HepG2 (cell line): ENCODE results near the gene TOMM20. TPM values are rescaled to one million over a fixed set of nuclear protein-coding genes. Genes with fewer than 3 reads are reported as not detected.
A peak's percentile ranks its signal among the peaks of the same experiment; 100 is the strongest.

Experiments used
- ATF7 ChIP-seq, 2 experiments: fragments of 450-650 bp in 1 of 2; sonication (generic) in 1 of 2; formaldehyde crosslinking in 1 of 2; IDR thresholded peaks; 2 replicates each; pipeline versions ENCODE4 v1.4.0 to v1.6.1; 2016 to 2020; ENCODE audit warnings: antibody characterized with exemption in 1 of 2, mild to moderate bottlenecking in 1 of 2, missing genetic modification reagents in 1 of 2
- CENPT ChIP-seq: sonication (generic); formaldehyde crosslinking; IDR thresholded peaks from 2 replicates; pipeline ENCODE4 v1.8.0; 2022; ENCODE audit warnings: low read depth, mild to moderate bottlenecking, moderate library complexity, missing genetic modification reagents
- ETV5 ChIP-seq: IDR thresholded peaks from 2 replicates; pipeline ENCODE4 v1.6.1; 2018; ENCODE audit warnings: missing biosample characterization, missing genetic modification reagents, inconsistent platforms, borderline replicate concordance
- HCFC1 ChIP-seq: fragments of 150-350 bp; IDR thresholded peaks from 2 replicates; pipeline ENCODE4 v1.6.1; 2014; ENCODE audit warnings: low read depth, low read length
- HDAC2 ChIP-seq: sonication (generic); formaldehyde crosslinking; IDR thresholded peaks from 2 replicates; pipeline ENCODE4 v1.4.0; 2020; ENCODE audit warnings: missing genetic modification reagents
- KDM1A ChIP-seq: IDR thresholded peaks from 2 replicates; pipeline ENCODE4 v1.6.1; 2016; ENCODE audit warnings: missing compliant biosample characterization
- MAFK ChIP-seq, 2 experiments: IDR thresholded peaks in 1 of 2; conservative IDR thresholded peaks in 1 of 2; 2 replicates each; pipeline ENCODE4 v1.6.1; 2011; ENCODE audit warnings: improper control_type of control experiment in 2 of 2, low read length in 2 of 2
- NCOA1 ChIP-seq: sonication (generic); formaldehyde crosslinking; IDR thresholded peaks from 2 replicates; pipeline ENCODE4 v1.9.0; 2021; ENCODE audit warnings: missing genetic modification reagents
- NFE2L1 ChIP-seq: sonication (generic); formaldehyde crosslinking; IDR thresholded peaks from 2 replicates; pipeline ENCODE4 v1.4.0; 2020; ENCODE audit warnings: missing genetic modification reagents, mild to moderate bottlenecking, borderline replicate concordance
- NR1H2 ChIP-seq: sonication (generic); formaldehyde crosslinking; IDR thresholded peaks from 2 replicates; pipeline ENCODE4 v1.8.1; 2022; ENCODE audit warnings: low read depth, missing genetic modification reagents, borderline replicate concordance
- PHF20 ChIP-seq: sonication (generic); formaldehyde crosslinking; IDR thresholded peaks from 2 replicates; pipeline ENCODE4 v1.5.0; 2020; ENCODE audit warnings: mild to moderate bottlenecking, missing genetic modification reagents
- PHF21A ChIP-seq: sonication (generic); formaldehyde crosslinking; IDR thresholded peaks from 2 replicates; pipeline ENCODE4 v1.5.0; 2020; ENCODE audit warnings: mild to moderate bottlenecking, missing genetic modification reagents
- RFXAP ChIP-seq: sonication (generic); formaldehyde crosslinking; IDR thresholded peaks from 2 replicates; pipeline ENCODE4 v1.4.0; 2020; ENCODE audit warnings: missing genetic modification reagents, borderline replicate concordance
- YEATS4 ChIP-seq: sonication (generic); formaldehyde crosslinking; IDR thresholded peaks from 2 replicates; pipeline ENCODE4 v1.4.0; 2020; ENCODE audit warnings: missing genetic modification reagents, borderline replicate concordance
- ZMAT3 ChIP-seq: sonication (generic); formaldehyde crosslinking; conservative IDR thresholded peaks from 2 replicates; pipeline ENCODE4 v1.7.0; 2021; ENCODE audit warnings: missing genetic modification reagents
- ZNF24 ChIP-seq: fragments of 450-650 bp; IDR thresholded peaks from 2 replicates; pipeline ENCODE4 v1.6.1; 2017; ENCODE audit warnings: antibody characterized with exemption, mild to moderate bottlenecking
- ZNF333 ChIP-seq: sonication (generic); formaldehyde crosslinking; IDR thresholded peaks from 2 replicates; pipeline ENCODE4 v1.4.0; 2020; ENCODE audit warnings: mild to moderate bottlenecking, missing genetic modification reagents, borderline replicate concordance
- ZNF34 ChIP-seq: sonication (generic); formaldehyde crosslinking; IDR thresholded peaks from 2 replicates; pipeline ENCODE4 v1.4.0; 2020; ENCODE audit warnings: mild to moderate bottlenecking, missing genetic modification reagents, borderline replicate concordance
- ZNF556 ChIP-seq: sonication (generic); formaldehyde crosslinking; IDR thresholded peaks from 2 replicates; pipeline ENCODE4 v1.4.0; 2020; ENCODE audit warnings: mild to moderate bottlenecking, missing genetic modification reagents, borderline replicate concordance
- ZNF564 ChIP-seq: sonication (generic); formaldehyde crosslinking; IDR thresholded peaks from 2 replicates; pipeline ENCODE4 v1.8.1; 2023; ENCODE audit warnings: mild to moderate bottlenecking, missing genetic modification reagents
- ZNF570 ChIP-seq: sonication (generic); formaldehyde crosslinking; IDR thresholded peaks from 2 replicates; pipeline ENCODE4 v1.4.0; 2020; ENCODE audit warnings: mild to moderate bottlenecking, missing genetic modification reagents, borderline replicate concordance
- ZNF704 ChIP-seq: sonication (generic); formaldehyde crosslinking; IDR thresholded peaks from 2 replicates; pipeline ENCODE4 v1.8.1; 2023; ENCODE audit warnings: mild to moderate bottlenecking, inconsistent platforms, moderate library complexity, missing genetic modification reagents, borderline replicate concordance
- polyA plus RNA-seq, 8 experiments: library from polyadenylated mRNA; depleted of rRNA in 3 of 8; stranded (reverse) in 7 of 8; unstranded in 1 of 8; fragments of >200 nt; fragmentation: Illumina TruSeq in 4 of 8; extraction: Trizol in 4 of 8; gene quantifications; 2 replicates each; pipeline versions ENCODE4 v1.2.1 to v1.2.3, GENCODE V29; 2011 to 2016; ENCODE audit warnings: low read depth in 4 of 8, missing spikeins in 1 of 8, mixed read lengths in 1 of 8; ENCODE audit not compliant: insufficient read depth in 1 of 8
- total RNA-seq, 5 experiments: library from RNA; depleted of rRNA; stranded (reverse); fragments of >200 nt; fragmentation: Illumina TruSeq; extraction: Trizol; gene quantifications; 2 replicates each; pipeline ENCODE4 v1.2.3, GENCODE V29; 2016; ENCODE audit warnings: low read depth in 1 of 5
- TF ChIP-seq, protein P1 (sequence below): sonication (generic); formaldehyde crosslinking; IDR thresholded peaks from 2 replicates; pipeline ENCODE4 v1.4.0; 2020; ENCODE audit warnings: missing genetic modification reagents, borderline replicate concordance
- TF ChIP-seq, protein P2 (sequence below), 2 experiments: sonication (generic) in 1 of 2; formaldehyde crosslinking in 1 of 2; IDR thresholded peaks; 2 replicates each; pipeline versions ENCODE4 v1.4.0 to v1.6.1; 2018 to 2020; ENCODE audit warnings: missing genetic modification reagents in 2 of 2, borderline replicate concordance in 1 of 2, low read depth in 1 of 2, mild to moderate bottlenecking in 1 of 2, missing biosample characterization in 1 of 2

TOMM20 gene
- total and polyA plus RNA-seq, 2 of the 13 experiments (the other 11 are each of a cell fraction or from before 2014, with no cell fraction given), result 153 to 376 TPM

DNA sequence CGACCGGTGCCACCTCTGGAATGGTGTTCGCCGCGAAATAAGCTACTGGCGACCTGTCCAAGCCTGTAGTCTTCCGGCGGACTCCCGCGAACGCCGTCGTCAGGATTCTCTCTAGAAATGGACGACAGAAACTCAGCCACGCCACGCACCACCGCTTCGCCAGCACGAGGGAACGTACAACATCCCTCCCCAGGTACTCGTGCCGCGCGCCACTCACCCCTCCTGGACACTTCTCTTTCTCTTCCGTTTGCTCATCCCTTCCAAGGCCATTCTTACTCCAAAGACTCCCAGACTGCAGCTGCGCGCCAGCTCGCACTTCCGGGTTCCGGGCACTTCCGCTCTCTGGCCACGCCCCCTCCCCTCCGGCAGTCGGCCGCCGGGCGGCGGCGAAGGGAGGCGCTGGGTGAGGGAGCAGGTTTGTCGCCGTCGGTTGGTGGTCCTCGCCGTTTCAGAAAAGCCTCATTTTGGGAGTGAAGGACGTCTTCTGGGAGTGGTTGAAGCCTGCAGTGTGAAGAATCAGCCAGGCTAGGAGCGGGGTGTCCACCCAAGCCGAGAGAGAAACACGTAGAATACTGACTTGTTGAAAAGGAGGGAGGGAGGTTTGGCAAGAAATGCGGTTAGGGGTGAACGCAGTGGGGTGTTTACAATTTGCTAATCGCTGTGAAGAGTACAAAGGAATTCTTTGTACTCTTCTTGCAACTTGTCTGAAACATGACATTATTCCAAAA is 32.5 kb upstream of the TOMM20 start, which contains the start of gene RBM34 (continued):
- TF ChIP-seq NFE2L1 (CRISPR knock-in tag) (no peak), ZNF24 (no peak), ZNF333 (no peak), PHF20 (peak; percentile 90), KDM1A (no peak), ATF7 (IDR thresholded peaks at IDR 0.05) (no peak), ATF7 (CRISPR knock-in tag; IDR thresholded peaks at IDR 0.05) (no peak), ZNF564 (peak; percentile 88), ZNF34 (no peak), ETV5 (peak; percentile 91), ZNF704 (CRISPR knock-in tag) (peak; percentile 95), HCFC1 (no peak), RFXAP (CRISPR knock-in tag) (peak; percentile 75; the same call in 1 of the 2 replicates), PHF21A (peak; percentile 78; the same call in 1 of the 2 replicates), HDAC2 (peak; percentile 81), MAFK (conservative IDR thresholded peaks at IDR 0.05 in 1 of 2, IDR thresholded peaks at IDR 0.05 in 1 of 2; ENCODE audit: low read length in 2 of 2) (no peak), ZNF556 (CRISPR knock-in tag) (peak; percentile 86), NCOA1 (CRISPR knock-in tag) (no peak), NR1H2 (CRISPR knock-in tag) (no peak), ZNF570 (no peak), YEATS4 (CRISPR knock-in tag) (peak; percentile 89), ZMAT3 (CRISPR knock-in tag) (peak; percentile 95), CENPT (CRISPR knock-in tag) (0 out of 2 replicates have a peak, but pooled peaks have one; percentile 64)
- TF ChIP-seq, protein P1, sequence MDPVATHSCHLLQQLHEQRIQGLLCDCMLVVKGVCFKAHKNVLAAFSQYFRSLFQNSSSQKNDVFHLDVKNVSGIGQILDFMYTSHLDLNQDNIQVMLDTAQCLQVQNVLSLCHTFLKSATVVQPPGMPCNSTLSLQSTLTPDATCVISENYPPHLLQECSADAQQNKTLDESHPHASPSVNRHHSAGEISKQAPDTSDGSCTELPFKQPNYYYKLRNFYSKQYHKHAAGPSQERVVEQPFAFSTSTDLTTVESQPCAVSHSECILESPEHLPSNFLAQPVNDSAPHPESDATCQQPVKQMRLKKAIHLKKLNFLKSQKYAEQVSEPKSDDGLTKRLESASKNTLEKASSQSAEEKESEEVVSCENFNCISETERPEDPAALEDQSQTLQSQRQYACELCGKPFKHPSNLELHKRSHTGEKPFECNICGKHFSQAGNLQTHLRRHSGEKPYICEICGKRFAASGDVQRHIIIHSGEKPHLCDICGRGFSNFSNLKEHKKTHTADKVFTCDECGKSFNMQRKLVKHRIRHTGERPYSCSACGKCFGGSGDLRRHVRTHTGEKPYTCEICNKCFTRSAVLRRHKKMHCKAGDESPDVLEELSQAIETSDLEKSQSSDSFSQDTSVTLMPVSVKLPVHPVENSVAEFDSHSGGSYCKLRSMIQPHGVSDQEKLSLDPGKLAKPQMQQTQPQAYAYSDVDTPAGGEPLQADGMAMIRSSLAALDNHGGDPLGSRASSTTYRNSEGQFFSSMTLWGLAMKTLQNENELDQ, result no peak
- TF ChIP-seq, protein P2, sequence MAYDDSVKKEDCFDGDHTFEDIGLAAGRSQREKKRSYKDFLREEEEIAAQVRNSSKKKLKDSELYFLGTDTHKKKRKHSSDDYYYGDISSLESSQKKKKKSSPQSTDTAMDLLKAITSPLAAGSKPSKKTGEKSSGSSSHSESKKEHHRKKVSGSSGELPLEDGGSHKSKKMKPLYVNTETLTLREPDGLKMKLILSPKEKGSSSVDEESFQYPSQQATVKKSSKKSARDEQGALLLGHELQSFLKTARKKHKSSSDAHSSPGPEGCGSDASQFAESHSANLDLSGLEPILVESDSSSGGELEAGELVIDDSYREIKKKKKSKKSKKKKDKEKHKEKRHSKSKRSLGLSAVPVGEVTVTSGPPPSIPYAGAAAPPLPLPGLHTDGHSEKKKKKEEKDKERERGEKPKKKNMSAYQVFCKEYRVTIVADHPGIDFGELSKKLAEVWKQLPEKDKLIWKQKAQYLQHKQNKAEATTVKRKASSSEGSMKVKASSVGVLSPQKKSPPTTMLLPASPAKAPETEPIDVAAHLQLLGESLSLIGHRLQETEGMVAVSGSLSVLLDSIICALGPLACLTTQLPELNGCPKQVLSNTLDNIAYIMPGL (CRISPR knock-in tag; IDR thresholded peaks at IDR 0.05; ENCODE audit: borderline replicate concordance in 1 of 2, low read depth in 1 of 2), result peak; percentile 75 to 88; a peak in 3 of 4 replicates
